Stimulated activated CD4-positive, alpha-beta T cell treated with anti-CD3 and anti-CD28 coated beads, Interleukin-12 subunit alpha, Interleukin-12 subunit beta, amount 100 ng/mL, for 48 hours (primary cell): ENCODE data around the gene DDA1.
"Not testable (repeated sequence)": the region's sequence is repeated elsewhere in the genome, so short reads cannot be mapped to it uniquely, and the experiment has no call there.

Source experiments
- DNase-seq, 3 donors: peaks; one replicate each; pipeline ENCODE4 v3.0.0-alpha.2; 2020; ENCODE audit warnings: low read depth in 2 of 3, low spot score in 1 of 3

The DDA1 gene

GRCh38 chr19:17286752-17287151, 22.6 kb upstream of the DDA1 start:
- DNase-seq = no peak

- DNase-seq = peak in 2 of 3 donors; percentile 53 to 57
Observed at GRCh38 chr19:17289489-17289888, 19.9 kb upstream of the DDA1 start.

GRCh38 chr19:17292301-17293074, 16.9 kb upstream of the DDA1 start:
- peak; percentile 61 to 84 (median 73) for DNase-seq

- DNase-seq = no peak
Observed at GRCh38 chr19:17293605-17294004, 15.8 kb upstream of the DDA1 start.

- peak; percentile 54 to 69 (median 59) for DNase-seq
Observed at GRCh38 chr19:17294051-17294891, 15.1 kb upstream of the DDA1 start.

GRCh38 chr19:17295551-17295950, 13.8 kb upstream of the DDA1 start:
- DNase-seq = not testable (repeated sequence)

- DNase-seq = no peak
Observed at GRCh38 chr19:17296273-17296672, 13.1 kb upstream of the DDA1 start.

- no peak for DNase-seq
Observed at GRCh38 chr19:17296976-17297375, 12.4 kb upstream of the DDA1 start.

GRCh38 chr19:17300992-17301619, 8.3 kb upstream of the DDA1 start:
- no peak for DNase-seq

- DNase-seq = no peak
Observed at GRCh38 chr19:17302391-17303166, 6.8 kb upstream of the DDA1 start.

- peak; percentile 89 to 95 (median 93) for DNase-seq
Observed at GRCh38 chr19:17303167-17303939, 6.0 kb upstream of the DDA1 start, which contains the start of gene ABHD8. TSS of gene ABHD8 (minus strand) at chr19:17303425. CDS start at chr19:17301616, 1,809 bp downstream.

GRCh38 chr19:17303940-17304267, 5.5 kb upstream of the DDA1 start:
- DNase-seq = no peak

- no peak for DNase-seq
Observed at GRCh38 chr19:17304386-17305215, 4.8 kb upstream of the DDA1 start.

GRCh38 chr19:17305216-17305516, 4.2 kb upstream of the DDA1 start:
- DNase-seq = no peak

- DNase-seq = peak; percentile 89 to 95 (median 92)
Observed at GRCh38 chr19:17305517-17306284, 3.7 kb upstream of the DDA1 start, which contains the start of gene MRPL34. TSS of gene MRPL34 (plus strand) at chr19:17305872. CDS start at chr19:17305893, 21 bp downstream.

- no peak for DNase-seq
Observed at GRCh38 chr19:17306285-17306714, 3.1 kb upstream of the DDA1 start.

- no peak for DNase-seq
Observed at GRCh38 chr19:17307876-17308377, 1.4 kb upstream of the DDA1 start.

GRCh38 chr19:17309965-17310461, 650 bp downstream of the DDA1 start:
- DNase-seq = no peak
